GM23338 (cell line): Measurements from ENCODE around the gene ZXDC. TPM values are rescaled to one million over a fixed set of nuclear protein-coding genes. Genes with fewer than 3 reads are reported as not detected.

ENCODE experiments used
- ATAC-seq: fragments of 200-7000 bp; cut with Tn5 transposase; 3 replicates; pipeline ENCODE4 v1.9.1; 2020
- DNase-seq: peaks from one replicate; pipeline ENCODE4 v3.0.0-alpha.2; 2015; ENCODE audit warnings: low spot score
- H2AFZ ChIP-seq: fragments of 200-600 bp; sonication (generic); 2 replicates; pipeline ENCODE4 v1.8.0; 2016; ENCODE audit warnings: antibody characterized with exemption, mild to moderate bottlenecking, moderate library complexity
- H3F3A ChIP-seq: fragments of 200-600 bp; sonication (generic); replicated peaks from 2 replicates; pipeline ENCODE4 v1.8.0; 2017; ENCODE audit warnings: antibody characterized with exemption, mixed run types, low read depth
- H3K27ac ChIP-seq: fragments of 200-600 bp; sonication (generic); 2 replicates; pipeline ENCODE4 v1.6.1; 2016; ENCODE audit warnings: low read depth
- H3K27me3 ChIP-seq: fragments of 200-600 bp; sonication (generic); 2 replicates; pipeline ENCODE4 v1.8.0; 2016; ENCODE audit warnings: mild to moderate bottlenecking, mixed run types, moderate library complexity; ENCODE audit not compliant: insufficient read depth
- H3K36me3 ChIP-seq: fragments of 200-600 bp; sonication (generic); 2 replicates; pipeline ENCODE4 v1.8.0; 2016; ENCODE audit warnings: mild to moderate bottlenecking; ENCODE audit not compliant: insufficient read depth
- H3K4me1 ChIP-seq: fragments of 200-600 bp; sonication (generic); 2 replicates; pipeline ENCODE4 v1.8.0; 2016; ENCODE audit warnings: mild to moderate bottlenecking, moderate library complexity; ENCODE audit not compliant: insufficient read depth
- H3K4me2 ChIP-seq: fragments of 200-600 bp; sonication (generic); 2 replicates; pipeline ENCODE4 v1.7.1; 2017; ENCODE audit warnings: mixed run types
- H3K4me3 ChIP-seq: fragments of 200-600 bp; sonication (generic); 2 replicates; pipeline ENCODE4 v1.6.1; 2016; ENCODE audit warnings: mixed run types
- H3K79me2 ChIP-seq: fragments of 200-600 bp; sonication (generic); replicated peaks from 2 replicates; pipeline ENCODE4 v1.8.0; 2017; ENCODE audit warnings: mild to moderate bottlenecking; ENCODE audit not compliant: insufficient read depth
- H3K9me2 ChIP-seq: fragments of 200-600 bp; sonication (generic); 2 replicates; pipeline ENCODE4 v1.8.0; 2017; ENCODE audit not compliant: insufficient read depth
- H4K20me1 ChIP-seq: fragments of 200-600 bp; sonication (generic); replicated peaks from 2 replicates; pipeline ENCODE4 v1.8.0; 2017; ENCODE audit warnings: mild to moderate bottlenecking; ENCODE audit not compliant: insufficient read depth
- H3K27ac Mint-ChIP-seq: 2 replicates; pipeline ENCODE4 v1.8.0; 2020; ENCODE audit warnings: inconsistent platforms, mild to moderate bottlenecking, moderate library complexity, mixed read lengths
- H3K27me3 Mint-ChIP-seq: 3 replicates; pipeline ENCODE4 v1.8.0; 2022; ENCODE audit warnings: low read depth, mild to moderate bottlenecking, moderate library complexity, mixed read lengths, inconsistent platforms; ENCODE audit not compliant: insufficient read depth, poor library complexity
- H3K36me3 Mint-ChIP-seq: 3 replicates; pipeline ENCODE4 v1.8.0; 2021; ENCODE audit warnings: low read depth, mild to moderate bottlenecking, inconsistent platforms, moderate library complexity, mixed read lengths
- H3K4me1 Mint-ChIP-seq: 3 replicates; pipeline ENCODE4 v1.8.0; 2020; ENCODE audit warnings: mild to moderate bottlenecking, inconsistent platforms, mixed read lengths
- H3K4me3 Mint-ChIP-seq: 3 replicates; pipeline ENCODE4 v1.8.0; 2021; ENCODE audit warnings: moderate library complexity, mild to moderate bottlenecking, inconsistent platforms, mixed read lengths
- H3K9me3 Mint-ChIP-seq: 3 replicates; pipeline ENCODE4 v1.8.0; 2020; ENCODE audit warnings: moderate library complexity, mild to moderate bottlenecking, inconsistent platforms, mixed read lengths
- CREB1 ChIP-seq: fragments of 250-450 bp; sonication (Bioruptor Pico); IDR thresholded peaks from 2 replicates; pipeline ENCODE4 v1.5.0; 2020; ENCODE audit warnings: low read depth, mild to moderate bottlenecking, moderate library complexity
- EZH2phosphoT487 ChIP-seq: fragments of 200-600 bp; sonication (generic); IDR thresholded peaks from one replicate; pipeline ENCODE4 v1.8.1; 2018; ENCODE audit warnings: antibody characterized with exemption; ENCODE audit not compliant: unreplicated experiment
- JUNB ChIP-seq: IDR thresholded peaks from one replicate; pipeline ENCODE4 v1.6.1; 2016; ENCODE audit warnings: antibody characterized with exemption; ENCODE audit not compliant: unreplicated experiment
- NANOG ChIP-seq: IDR thresholded peaks from 2 replicates; pipeline ENCODE4 v1.6.1; 2016; ENCODE audit warnings: antibody characterized with exemption, borderline replicate concordance
- POLR2AphosphoS5 ChIP-seq: IDR thresholded peaks from 2 replicates; pipeline ENCODE4 v1.6.1; 2016; ENCODE audit warnings: antibody characterized with exemption, low read depth
- STAT1 ChIP-seq: IDR thresholded peaks from one replicate; pipeline ENCODE4 v1.6.1; 2016; ENCODE audit warnings: antibody characterized with exemption; ENCODE audit not compliant: unreplicated experiment
- ZNF114 ChIP-seq: fragments of 250-450 bp; sonication (Bioruptor Pico); IDR thresholded peaks from 2 replicates; pipeline ENCODE4 v1.5.0; 2020; ENCODE audit warnings: mild to moderate bottlenecking, moderate library complexity
- ZNF331 ChIP-seq: fragments of 250-450 bp; sonication (Bioruptor Pico); IDR thresholded peaks from 2 replicates; pipeline ENCODE4 v1.5.0; 2020; ENCODE audit warnings: low read depth, mild to moderate bottlenecking, moderate library complexity
- polyA plus RNA-seq: library from polyadenylated mRNA; unstranded; fragments of >200 nt; fragmentation: Nextera tagmentation; extraction: Ambion mirVana; gene quantifications from 2 replicates; pipeline ENCODE4 v1.2.1, GENCODE V29; 2016
- total RNA-seq: library from RNA; depleted of rRNA; stranded (reverse); fragments of >200 nt; shearing (Covaris generic); gene quantifications from 2 replicates; pipeline ENCODE4 v1.2.3, GENCODE V29; 2014
- TF ChIP-seq, protein P1 (sequence below): IDR thresholded peaks from one replicate; pipeline ENCODE4 v1.6.1; 2018; ENCODE audit warnings: antibody characterized with exemption; ENCODE audit not compliant: unreplicated experiment
- TF ChIP-seq, protein P2 (sequence below): IDR thresholded peaks from 2 replicates; pipeline ENCODE4 v1.6.1; 2016; ENCODE audit warnings: antibody characterized with exemption

Gene ZXDC
- total and polyA plus RNA-seq, 2 experiments from 2014 or later = 5.7 to 45.1 TPM

DNA sequence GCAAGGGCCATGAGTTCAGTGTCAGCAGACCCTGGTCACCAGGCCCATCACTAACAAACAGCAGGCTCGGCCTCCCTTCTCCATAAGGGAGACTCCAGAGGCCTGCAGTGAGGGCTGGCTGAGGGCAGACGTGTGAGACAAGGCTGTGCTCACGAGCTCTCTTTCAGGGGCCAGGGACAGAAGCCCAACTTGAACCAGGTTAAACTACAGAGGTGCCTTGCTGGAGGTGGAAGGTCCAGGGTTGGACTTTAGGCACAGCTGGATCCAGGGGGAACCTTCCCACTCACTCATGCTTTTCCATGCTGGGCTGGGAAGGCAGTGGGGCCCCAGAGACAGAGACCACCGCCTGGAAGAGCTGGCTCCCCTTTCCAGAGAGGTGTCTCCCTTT, 62.0 kb downstream of the ZXDC start (continued):
- TF ChIP-seq, protein P1, sequence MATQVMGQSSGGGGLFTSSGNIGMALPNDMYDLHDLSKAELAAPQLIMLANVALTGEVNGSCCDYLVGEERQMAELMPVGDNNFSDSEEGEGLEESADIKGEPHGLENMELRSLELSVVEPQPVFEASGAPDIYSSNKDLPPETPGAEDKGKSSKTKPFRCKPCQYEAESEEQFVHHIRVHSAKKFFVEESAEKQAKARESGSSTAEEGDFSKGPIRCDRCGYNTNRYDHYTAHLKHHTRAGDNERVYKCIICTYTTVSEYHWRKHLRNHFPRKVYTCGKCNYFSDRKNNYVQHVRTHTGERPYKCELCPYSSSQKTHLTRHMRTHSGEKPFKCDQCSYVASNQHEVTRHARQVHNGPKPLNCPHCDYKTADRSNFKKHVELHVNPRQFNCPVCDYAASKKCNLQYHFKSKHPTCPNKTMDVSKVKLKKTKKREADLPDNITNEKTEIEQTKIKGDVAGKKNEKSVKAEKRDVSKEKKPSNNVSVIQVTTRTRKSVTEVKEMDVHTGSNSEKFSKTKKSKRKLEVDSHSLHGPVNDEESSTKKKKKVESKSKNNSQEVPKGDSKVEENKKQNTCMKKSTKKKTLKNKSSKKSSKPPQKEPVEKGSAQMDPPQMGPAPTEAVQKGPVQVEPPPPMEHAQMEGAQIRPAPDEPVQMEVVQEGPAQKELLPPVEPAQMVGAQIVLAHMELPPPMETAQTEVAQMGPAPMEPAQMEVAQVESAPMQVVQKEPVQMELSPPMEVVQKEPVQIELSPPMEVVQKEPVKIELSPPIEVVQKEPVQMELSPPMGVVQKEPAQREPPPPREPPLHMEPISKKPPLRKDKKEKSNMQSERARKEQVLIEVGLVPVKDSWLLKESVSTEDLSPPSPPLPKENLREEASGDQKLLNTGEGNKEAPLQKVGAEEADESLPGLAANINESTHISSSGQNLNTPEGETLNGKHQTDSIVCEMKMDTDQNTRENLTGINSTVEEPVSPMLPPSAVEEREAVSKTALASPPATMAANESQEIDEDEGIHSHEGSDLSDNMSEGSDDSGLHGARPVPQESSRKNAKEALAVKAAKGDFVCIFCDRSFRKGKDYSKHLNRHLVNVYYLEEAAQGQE = no peak
- TF ChIP-seq ZNF114 (CRISPR knock-in tag) = no peak
- TF ChIP-seq NANOG = no peak
- TF ChIP-seq CREB1 (CRISPR knock-in tag) = no peak
- TF ChIP-seq EZH2phosphoT487 = no peak
- TF ChIP-seq STAT1 = no peak
- TF ChIP-seq ZNF331 (CRISPR knock-in tag) = no peak

DNA sequence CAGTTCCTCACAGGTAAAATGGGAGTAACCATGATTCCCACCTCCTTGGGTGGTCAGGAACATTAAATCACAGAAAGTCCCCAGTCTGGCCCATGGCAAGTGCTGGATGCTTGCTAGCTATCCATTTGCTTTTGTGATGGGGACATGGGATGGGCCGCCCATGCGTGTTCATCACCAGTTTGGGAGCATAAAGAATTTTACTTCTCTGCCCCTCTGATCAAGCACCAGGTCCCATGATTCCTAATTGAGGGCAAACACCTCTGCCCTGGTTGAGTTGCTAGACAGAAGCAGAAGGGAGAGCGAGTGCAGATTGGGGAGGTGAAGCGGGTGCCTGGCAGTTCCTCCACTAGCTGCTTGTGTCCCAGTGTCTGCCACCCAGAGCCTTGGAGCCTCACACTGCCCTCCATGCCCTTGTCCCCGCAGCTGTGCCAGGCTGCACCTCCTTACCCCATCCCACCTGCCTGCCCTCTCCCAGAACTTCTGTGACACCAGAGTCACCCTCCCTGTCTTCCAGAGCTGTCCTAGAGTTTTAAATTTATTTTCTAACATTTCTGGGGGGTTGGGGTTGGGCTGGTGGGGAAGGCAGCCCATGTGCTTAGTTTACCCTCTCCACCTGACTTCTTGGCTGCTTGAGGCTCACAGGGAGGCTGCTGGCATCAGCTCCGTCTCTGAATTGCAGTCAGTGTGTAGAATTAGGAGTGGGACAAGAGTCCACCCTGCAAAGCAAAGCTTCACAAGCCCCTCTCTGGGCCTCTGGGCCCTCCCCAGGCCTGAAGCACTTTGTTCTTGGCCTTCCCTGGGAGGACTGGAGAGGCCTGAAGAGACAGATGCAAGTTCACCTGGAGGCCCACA, 62.6 kb downstream of the ZXDC start:
- no peaks in the 10 kb centered on the region for H3K27me3 ChIP-seq
- Mint-ChIP-seq H3K27ac (no peak overlapping the region), H3K27me3 (peaks cover 3% of the 10 kb centered on the region), H3K9me3 (no peaks in the 10 kb centered on the region), H3K36me3 (no peaks in the 10 kb centered on the region), H3K4me1 (peaks cover 11% of the 10 kb centered on the region), H3K4me3 (no peak overlapping the region)
- H3K27ac ChIP-seq = no peak overlapping the region
- no peaks in the 10 kb centered on the region for H3K36me3 ChIP-seq
- no peak overlapping the region for H2AFZ ChIP-seq
- ATAC-seq (no peak), DNase-seq (no peak)
- no peak overlapping the region for H3K4me3 ChIP-seq
- H3K4me1 ChIP-seq = peaks cover 6% of the 10 kb centered on the region; the same call in 1 of the 2 replicates
- no peaks in the 10 kb centered on the region for H3F3A ChIP-seq
- H3K9me2 ChIP-seq = no peaks in the 10 kb centered on the region
- no peaks in the 10 kb centered on the region for H4K20me1 ChIP-seq
- H3K4me2 ChIP-seq = no peak overlapping the region
- no peaks in the 10 kb centered on the region for H3K79me2 ChIP-seq
- TF ChIP-seq, protein P2, sequence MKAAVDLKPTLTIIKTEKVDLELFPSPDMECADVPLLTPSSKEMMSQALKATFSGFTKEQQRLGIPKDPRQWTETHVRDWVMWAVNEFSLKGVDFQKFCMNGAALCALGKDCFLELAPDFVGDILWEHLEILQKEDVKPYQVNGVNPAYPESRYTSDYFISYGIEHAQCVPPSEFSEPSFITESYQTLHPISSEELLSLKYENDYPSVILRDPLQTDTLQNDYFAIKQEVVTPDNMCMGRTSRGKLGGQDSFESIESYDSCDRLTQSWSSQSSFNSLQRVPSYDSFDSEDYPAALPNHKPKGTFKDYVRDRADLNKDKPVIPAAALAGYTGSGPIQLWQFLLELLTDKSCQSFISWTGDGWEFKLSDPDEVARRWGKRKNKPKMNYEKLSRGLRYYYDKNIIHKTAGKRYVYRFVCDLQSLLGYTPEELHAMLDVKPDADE = no peak
- TF ChIP-seq ZNF114 (CRISPR knock-in tag) (no peak), POLR2AphosphoS5 (no peak), ZNF331 (CRISPR knock-in tag) (no peak), STAT1 (no peak), NANOG (no peak), JUNB (no peak)
- TF ChIP-seq, protein P1 = no peak
